KMS-11 (cell line): Measurements from ENCODE around the gene PAQR8.

Experiments
- H2AFZ ChIP-seq: fragments of 200-600 bp; sonication (generic); 2 replicates; pipeline ENCODE4 v1.6.1; 2016; ENCODE audit warnings: antibody characterized with exemption, mixed run types, low read depth
- H3K27ac ChIP-seq: fragments of 200-600 bp; sonication (generic); 2 replicates; pipeline ENCODE4 v1.6.1; 2016; ENCODE audit warnings: mild to moderate bottlenecking, mixed run types
- H3K27me3 ChIP-seq: fragments of 200-600 bp; sonication (generic); 2 replicates; pipeline ENCODE4 v1.6.1; 2017; ENCODE audit warnings: mild to moderate bottlenecking, low read depth, mixed run types, moderate library complexity; ENCODE audit not compliant: insufficient read depth
- H3K36me3 ChIP-seq: fragments of 200-600 bp; sonication (generic); 2 replicates; pipeline ENCODE4 v1.6.1; 2017; ENCODE audit warnings: mild to moderate bottlenecking, mixed run types; ENCODE audit not compliant: insufficient read depth
- H3K4me1 ChIP-seq: fragments of 200-600 bp; sonication (generic); 2 replicates; pipeline ENCODE4 v1.6.1; 2016; ENCODE audit warnings: mild to moderate bottlenecking, low read depth, mixed run types; ENCODE audit not compliant: poor library complexity, severe bottlenecking
- H3K4me2 ChIP-seq: fragments of 200-600 bp; sonication (generic); 2 replicates; pipeline ENCODE4 v1.7.0; 2016; ENCODE audit warnings: mild to moderate bottlenecking, mixed run types
- H3K4me3 ChIP-seq: fragments of 200-600 bp; sonication (generic); IDR thresholded peaks from 2 replicates; pipeline ENCODE4 v1.6.1; 2017; ENCODE audit warnings: low read depth, low read length, mixed read lengths; ENCODE audit not compliant: insufficient read depth
- H3K79me2 ChIP-seq: fragments of 200-600 bp; sonication (generic); 2 replicates; pipeline ENCODE4 v1.6.1; 2016; ENCODE audit warnings: low read depth, mixed run types; ENCODE audit not compliant: insufficient read depth
- H3K9ac ChIP-seq: fragments of 200-600 bp; sonication (generic); 2 replicates; pipeline ENCODE4 v1.6.1; 2016; ENCODE audit warnings: mild to moderate bottlenecking, mixed run types
- H4K20me1 ChIP-seq: fragments of 200-600 bp; sonication (generic); 2 replicates; pipeline ENCODE4 v1.6.1; 2016; ENCODE audit warnings: mild to moderate bottlenecking, mixed run types; ENCODE audit not compliant: insufficient read depth
- TF ChIP-seq, protein P1 (sequence below): fragments of 200-600 bp; sonication (generic); conservative IDR thresholded peaks from 2 replicates; pipeline ENCODE4 v1.6.1; 2017; ENCODE audit warnings: low read depth, mild to moderate bottlenecking, antibody characterized with exemption, low read length, moderate library complexity, mixed read lengths

Gene PAQR8

DNA sequence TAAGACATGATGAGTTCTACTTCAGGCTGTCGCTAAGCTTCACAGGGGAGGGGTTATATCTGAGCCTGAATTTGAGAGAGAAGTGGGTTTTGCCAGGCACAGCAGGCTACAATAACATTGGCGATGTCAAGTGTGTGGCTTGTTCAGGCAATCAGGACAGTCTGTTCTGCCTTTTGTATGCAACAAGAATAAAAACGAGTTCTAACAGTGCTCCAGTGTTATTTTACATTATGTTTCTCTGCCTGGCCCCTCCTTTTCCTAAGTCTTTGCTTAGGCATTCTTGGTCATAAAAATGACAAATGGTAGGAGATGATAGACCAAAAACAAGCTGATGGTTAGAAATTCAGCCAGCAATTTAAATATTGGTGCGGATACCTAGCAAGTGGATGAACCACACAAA, 26.8 kb downstream of the PAQR8 start:
- H3K9ac ChIP-seq: no peak overlapping the region
- no peak overlapping the region for H3K27ac ChIP-seq
- H3K4me3 ChIP-seq: no peak overlapping the region
- H3K27me3 ChIP-seq: no peaks in the 10 kb centered on the region
- no peaks in the 10 kb centered on the region for H3K36me3 ChIP-seq
- no peaks in the 10 kb centered on the region for H3K79me2 ChIP-seq
- no peak overlapping the region for H2AFZ ChIP-seq
- H3K4me2 ChIP-seq: no peak overlapping the region; the same call in 1 of the 2 replicates
- no peaks in the 10 kb centered on the region for H4K20me1 ChIP-seq
- TF ChIP-seq, protein P1, sequence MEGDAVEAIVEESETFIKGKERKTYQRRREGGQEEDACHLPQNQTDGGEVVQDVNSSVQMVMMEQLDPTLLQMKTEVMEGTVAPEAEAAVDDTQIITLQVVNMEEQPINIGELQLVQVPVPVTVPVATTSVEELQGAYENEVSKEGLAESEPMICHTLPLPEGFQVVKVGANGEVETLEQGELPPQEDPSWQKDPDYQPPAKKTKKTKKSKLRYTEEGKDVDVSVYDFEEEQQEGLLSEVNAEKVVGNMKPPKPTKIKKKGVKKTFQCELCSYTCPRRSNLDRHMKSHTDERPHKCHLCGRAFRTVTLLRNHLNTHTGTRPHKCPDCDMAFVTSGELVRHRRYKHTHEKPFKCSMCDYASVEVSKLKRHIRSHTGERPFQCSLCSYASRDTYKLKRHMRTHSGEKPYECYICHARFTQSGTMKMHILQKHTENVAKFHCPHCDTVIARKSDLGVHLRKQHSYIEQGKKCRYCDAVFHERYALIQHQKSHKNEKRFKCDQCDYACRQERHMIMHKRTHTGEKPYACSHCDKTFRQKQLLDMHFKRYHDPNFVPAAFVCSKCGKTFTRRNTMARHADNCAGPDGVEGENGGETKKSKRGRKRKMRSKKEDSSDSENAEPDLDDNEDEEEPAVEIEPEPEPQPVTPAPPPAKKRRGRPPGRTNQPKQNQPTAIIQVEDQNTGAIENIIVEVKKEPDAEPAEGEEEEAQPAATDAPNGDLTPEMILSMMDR: no peak
- H3K4me1 ChIP-seq: peaks cover 56% of the 10 kb centered on the region

DNA sequence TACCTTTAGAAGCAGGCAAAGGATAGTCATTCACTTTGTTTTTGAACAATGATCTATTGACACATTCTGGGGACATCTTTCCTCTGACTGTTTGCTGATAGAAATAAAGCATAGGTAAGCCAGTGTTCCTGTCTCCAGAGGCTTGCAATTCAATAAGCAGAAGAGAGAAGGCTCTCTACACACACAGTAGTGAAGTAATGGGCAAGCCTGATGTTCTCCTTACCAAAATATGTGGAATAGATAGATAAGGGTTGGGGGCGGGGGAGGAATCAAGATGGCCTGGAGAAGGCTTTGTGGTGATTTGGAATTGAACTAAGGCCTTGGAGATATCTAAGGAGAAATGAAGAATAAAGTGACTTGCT, 27.3 kb downstream of the PAQR8 start:
- Histone ChIP-seq H3K4me2 (peak overlapping the region; percentile 79; the same call in 1 of the 2 replicates), H3K9ac (no peak overlapping the region), H3K4me3 (no peak overlapping the region), H3K4me1 (peaks cover 55% of the 10 kb centered on the region), H3K27ac (no peak overlapping the region; the same call in 1 of the 2 replicates), H3K79me2 (no peaks in the 10 kb centered on the region), H4K20me1 (no peaks in the 10 kb centered on the region), H3K36me3 (no peaks in the 10 kb centered on the region), H3K27me3 (no peaks in the 10 kb centered on the region), H2AFZ (no peak overlapping the region)
- TF ChIP-seq, protein P1: no peak

- no peaks in the 10 kb centered on the region for H3K79me2 ChIP-seq
- no peaks in the 10 kb centered on the region for H3K36me3 ChIP-seq
- no peak overlapping the region for H3K4me3 ChIP-seq
- peaks cover 55% of the 10 kb centered on the region for H3K4me1 ChIP-seq
- peak overlapping the region; percentile 51 for H3K27ac ChIP-seq
- peak overlapping the region; percentile 35 for H2AFZ ChIP-seq
- peak overlapping the region; percentile 22; the same call in 1 of the 2 replicates for H3K9ac ChIP-seq
- H3K4me2 ChIP-seq: peak overlapping the region; percentile 79
- H4K20me1 ChIP-seq: no peaks in the 10 kb centered on the region
- TF ChIP-seq, protein P1: 0 out of 2 replicates have a peak, but pooled peaks have one; percentile 25
- no peaks in the 10 kb centered on the region for H3K27me3 ChIP-seq
These were observed 27.8 kb downstream of the PAQR8 start for GRCh38 chr6:52389626-52390360.

- TF ChIP-seq, protein P1: no peak
- Histone ChIP-seq H4K20me1 (no peaks in the 10 kb centered on the region), H3K27me3 (no peaks in the 10 kb centered on the region), H3K27ac (peak overlapping the region; percentile 51), H2AFZ (peak overlapping the region; percentile 35), H3K36me3 (no peaks in the 10 kb centered on the region), H3K79me2 (no peaks in the 10 kb centered on the region), H3K9ac (peak overlapping the region; percentile 22; the same call in 1 of the 2 replicates), H3K4me3 (no peak overlapping the region), H3K4me1 (peaks cover 60% of the 10 kb centered on the region), H3K4me2 (peak overlapping the region; percentile 79)
These were observed 28.4 kb downstream of the PAQR8 start for GRCh38 chr6:52390361-52390727.
